DMS 273 (cell line): ENCODE data around the gene VAV1.
"Not testable (repeated sequence)": the region's sequence is repeated elsewhere in the genome, so short reads cannot be mapped to it uniquely, and the experiment has no call there.

Experiments used
- DNase-seq: peaks from one replicate; lab custom pipeline; 2025; ENCODE audit not compliant: unreplicated experiment; lab: John Stamatoyannopoulos, UW

The VAV1 gene

GRCh38 chr19:6754653-6755463 is 17.6 kb upstream of the VAV1 start:
- no peak for DNase-seq

DNA sequence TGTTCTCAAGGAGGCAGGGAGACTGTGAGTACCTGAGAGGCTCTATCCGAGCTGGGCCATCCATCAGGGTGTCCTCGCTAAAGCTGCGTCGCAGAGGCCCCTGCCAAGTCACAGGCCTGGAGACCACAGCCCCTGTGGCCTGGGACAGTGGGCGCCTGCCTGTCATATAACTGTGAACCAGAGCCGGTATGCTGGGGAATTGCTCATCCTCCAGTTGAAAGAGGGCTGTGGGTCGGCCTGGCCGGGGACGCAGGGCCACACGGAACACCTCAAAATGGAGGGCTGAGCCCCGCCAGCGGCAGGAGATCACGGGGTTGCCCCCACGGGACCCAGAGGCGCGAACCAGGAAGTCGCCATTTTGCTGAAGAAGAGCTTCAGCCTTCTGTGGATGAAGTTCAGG is 11.9 kb upstream of the VAV1 start:
- no peak for DNase-seq

DNA sequence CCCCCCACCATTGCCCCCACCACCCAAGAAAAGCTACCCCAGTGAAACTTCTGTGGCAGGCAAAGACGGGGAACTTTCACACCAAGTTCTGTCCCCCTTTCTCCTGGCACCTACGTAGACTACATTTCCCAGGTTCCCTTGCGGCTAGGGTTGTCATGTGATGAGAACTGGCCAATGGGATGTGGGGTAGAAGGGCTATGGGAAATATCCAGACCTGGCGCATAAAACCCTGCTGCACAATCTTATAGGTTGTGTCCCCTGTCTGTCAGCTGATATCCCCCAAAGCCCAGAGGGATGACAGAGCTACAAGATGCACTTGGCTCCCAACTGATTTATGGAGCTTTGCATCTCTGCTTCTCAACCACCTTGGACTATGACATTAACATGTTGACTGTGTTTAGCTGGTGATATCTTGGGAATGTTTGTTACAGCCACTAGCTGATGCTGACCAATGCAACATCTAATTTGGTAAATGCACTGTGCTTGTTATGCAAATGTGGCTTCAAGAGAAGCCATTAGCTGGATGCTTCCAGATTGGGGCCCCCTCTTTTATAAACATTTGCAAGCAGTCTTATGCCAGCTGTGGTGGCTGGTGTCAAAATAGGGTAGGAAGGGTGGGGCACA is 11.3 kb upstream of the VAV1 start:
- DNase-seq = peak; percentile 34

DNA sequence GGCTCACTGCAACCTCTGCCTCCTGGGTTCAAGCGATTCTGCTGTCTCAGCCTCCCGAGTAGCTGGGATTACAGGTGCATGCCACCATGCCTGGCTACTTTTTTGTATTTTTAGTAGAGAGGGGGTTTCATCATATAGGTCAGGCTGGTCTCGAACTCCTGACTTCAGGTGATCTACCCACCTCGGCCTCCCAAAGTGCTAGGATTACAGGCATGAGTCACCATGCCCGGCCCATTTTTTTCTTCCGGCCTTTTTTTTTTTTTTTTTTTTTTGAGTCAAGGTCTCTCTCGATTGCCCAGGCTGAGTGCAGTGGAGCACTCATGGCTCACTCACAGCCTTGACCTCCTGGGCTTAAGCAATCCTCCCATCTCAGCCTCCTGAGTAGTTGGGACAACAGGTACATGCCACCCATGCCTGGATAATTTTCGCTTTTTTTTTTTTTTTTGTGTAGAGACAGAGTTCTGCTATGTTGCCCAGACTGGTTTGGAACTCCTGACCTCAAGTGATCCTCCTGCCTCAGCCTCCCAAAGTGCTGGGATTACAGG is 10.2 kb upstream of the VAV1 start:
- not testable (repeated sequence) for DNase-seq

GRCh38 chr19:6765738-6766356 is 6.7 kb upstream of the VAV1 start:
- DNase-seq = no peak

DNA sequence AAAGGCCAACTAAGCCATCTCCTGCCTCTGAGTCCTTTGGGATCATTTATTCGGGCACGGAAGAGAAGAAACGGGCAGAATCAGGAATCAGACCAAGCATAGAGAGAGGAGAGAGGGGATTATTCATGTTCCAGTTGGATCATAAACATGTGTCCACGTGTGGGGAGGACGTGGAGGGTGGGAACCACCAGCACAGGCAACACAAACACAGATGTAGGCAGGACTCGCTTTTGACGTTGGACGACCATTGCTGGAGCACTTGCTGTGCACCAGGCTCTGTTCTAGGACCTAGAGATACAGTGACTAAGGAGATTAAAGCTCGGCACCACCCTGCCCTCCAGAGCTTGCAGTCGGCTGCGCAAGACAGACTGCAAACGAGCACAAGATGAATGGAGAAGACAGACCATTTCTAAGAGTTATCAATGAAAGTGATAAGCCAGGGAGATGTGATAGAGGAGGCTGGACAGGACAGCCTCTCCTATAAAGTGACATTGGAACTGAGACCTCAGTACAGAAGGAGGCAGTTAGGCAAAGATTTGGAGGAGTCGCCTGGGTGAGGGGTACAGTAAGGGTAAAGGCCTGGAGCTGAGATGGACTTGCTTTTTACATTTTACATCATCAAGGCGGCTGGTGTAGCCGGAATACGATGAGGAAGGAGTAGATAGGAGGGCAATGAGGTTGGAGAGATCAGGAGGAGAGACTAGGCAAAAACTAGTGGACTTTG is 6.0 kb upstream of the VAV1 start:
- no peak for DNase-seq

DNA sequence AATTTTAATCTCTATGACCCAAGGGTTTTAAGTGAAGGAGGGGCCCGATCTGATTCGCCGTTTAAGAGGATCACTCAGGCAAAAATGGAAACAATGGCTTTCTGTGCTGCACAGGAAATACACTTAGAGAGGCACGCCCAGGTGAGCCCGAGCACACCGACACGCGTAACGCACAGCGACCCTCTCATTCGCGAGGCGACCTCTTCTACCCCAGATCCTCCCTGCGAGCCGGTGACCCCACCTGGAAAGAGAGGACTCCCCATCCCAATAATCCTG is 5.5 kb upstream of the VAV1 start:
- DNase-seq = no peak

- peak; percentile 42 for DNase-seq
These were observed 4.9 kb upstream of the VAV1 start, which contains the start of gene SH2D3A for GRCh38 chr19:6767357-6768235. Gene SH2D3A, minus strand, starts transcription at chr19:6767435. Its CDS starts 3,687 bp downstream, at chr19:6763748.

- DNase-seq = no peak
These were observed 4.2 kb upstream of the VAV1 start for GRCh38 chr19:6768236-6768785.

DNA sequence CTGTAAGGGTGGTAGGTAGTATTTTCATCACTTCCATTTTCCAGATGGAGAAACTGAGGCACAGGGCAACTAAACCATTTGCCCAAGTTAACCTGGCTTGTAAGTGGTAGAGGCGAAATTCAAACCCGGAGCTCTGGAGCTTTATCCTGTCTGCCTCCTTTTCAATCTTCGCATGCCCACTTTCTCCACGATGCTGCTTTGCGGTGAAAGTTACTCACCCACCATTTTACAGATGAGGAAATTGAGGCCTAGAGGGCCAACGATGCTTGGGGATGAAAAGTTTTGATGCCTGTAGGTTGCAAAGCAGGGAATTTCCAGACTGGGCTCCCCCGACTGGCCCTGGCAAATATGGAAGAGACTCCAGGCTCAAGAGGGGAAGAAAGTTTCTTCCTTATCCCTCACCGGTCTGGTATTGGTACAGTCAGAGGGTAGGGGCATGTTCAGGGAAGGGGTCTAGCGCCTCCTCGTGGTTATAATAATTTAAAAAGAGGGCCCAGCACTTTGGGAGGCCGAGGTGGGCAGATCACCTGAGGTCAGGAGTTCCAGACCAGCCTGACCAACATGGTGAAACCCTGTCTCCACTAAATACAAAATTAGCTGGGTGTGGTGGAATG is 3.4 kb upstream of the VAV1 start:
- peak; percentile 42 for DNase-seq

GRCh38 chr19:6771648-6772027 is 870 bp upstream of the VAV1 start:
- DNase-seq = not testable (repeated sequence)

DNA sequence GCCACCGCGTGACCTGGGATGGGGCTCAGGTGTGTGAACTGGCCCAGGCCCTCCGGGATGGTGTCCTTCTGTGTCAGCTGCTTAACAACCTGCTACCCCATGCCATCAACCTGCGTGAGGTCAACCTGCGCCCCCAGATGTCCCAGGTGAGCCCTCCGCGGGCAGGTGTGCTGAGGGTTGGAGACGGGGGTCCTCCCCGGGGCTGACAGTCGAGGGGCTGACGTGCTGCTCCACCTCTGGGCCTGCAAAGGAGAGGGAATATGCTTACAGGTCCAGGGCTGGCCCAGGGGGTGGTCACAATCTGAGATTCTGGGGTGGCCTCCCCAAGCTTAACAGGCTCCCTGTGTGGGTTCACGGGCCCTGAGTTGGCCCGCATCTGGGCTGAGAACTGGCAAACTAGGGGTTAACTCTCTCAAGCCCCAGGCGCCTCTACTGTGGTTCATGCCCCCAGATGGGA is 386 bp downstream of the VAV1 start:
- DNase-seq = no peak

GRCh38 chr19:6773323-6773931 is 919 bp downstream of the VAV1 start:
- DNase-seq = no peak

DNA sequence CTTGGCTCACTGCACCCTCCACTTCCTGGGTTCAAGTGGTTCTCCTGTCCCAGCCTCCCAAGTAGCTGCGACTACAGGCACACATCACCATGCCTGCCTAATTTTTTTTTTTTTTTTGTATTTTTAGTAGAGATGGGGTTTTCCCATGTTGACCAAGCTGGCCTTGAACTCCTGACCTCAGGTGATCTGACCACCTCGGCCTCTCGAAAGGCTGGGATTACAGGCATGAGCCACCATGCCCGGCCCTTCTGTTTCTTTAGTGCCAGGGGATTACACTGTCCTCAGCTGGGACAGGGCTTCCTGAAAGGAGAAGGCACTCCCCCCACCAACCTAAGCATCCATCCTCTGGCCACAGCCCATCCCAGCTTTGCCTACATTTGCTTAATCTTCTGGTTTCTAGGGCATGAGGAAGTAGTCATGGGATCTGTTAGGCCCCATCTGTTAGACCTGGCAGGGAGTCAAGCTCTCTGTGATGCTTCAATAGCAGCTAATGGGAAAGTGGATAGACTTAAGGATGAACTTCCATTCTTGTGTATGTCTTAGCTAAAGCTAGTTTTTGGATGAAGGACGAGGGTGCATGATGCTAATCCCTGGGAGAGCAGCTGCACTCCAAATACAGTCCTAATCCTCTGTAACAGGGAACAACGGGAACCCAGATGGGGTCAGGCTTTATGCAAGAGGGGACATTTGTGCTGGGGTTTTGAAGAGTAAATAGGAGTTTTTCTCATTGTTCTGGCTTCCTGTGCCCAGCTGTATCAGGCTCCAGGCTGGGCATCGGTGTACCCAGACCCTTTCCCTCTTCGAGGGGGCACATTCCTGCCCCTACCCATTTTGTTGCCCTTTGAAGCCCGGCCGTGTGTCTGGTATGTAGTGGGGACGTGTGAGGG is 2.6 kb downstream of the VAV1 start:
- DNase-seq = peak; percentile 84

DNA sequence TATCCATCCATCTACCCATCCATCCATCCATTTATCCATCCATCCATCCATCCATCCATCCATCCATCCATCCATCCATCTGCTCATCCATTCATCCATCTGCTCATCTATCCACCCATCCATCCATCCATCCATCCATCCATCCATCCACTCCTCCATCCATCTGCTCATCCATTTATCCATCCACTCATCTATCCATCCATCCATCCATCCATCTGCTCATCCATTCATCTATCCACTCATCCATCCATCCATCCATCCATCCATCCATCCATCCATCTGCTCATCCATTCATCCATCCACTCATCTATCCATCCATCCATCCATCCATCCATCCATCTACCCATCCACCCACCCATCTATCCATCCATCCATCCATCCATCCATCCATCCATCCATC is 3.5 kb downstream of the VAV1 start:
- not testable (repeated sequence) for DNase-seq

GRCh38 chr19:6776999-6777398 is 4.5 kb downstream of the VAV1 start:
- no peak for DNase-seq

DNA sequence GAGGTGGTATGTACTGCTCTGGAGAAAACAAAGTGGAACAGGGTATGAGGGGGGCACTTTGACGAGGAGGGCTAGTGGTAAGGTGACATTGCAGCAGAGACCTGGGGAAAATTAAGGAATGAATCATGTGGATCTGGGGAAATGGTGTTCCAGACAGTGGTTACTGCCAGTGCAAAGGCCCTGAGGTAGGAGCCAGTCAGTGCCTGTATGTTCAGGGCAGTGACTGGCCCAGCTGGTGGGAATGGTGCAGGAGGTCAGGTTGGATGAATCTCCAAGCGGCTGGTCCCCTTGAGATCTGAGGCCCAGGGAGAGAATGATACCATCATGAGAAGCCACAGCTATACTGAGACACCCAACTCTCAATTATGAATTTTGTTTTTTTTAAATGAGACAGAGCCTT is 4.9 kb downstream of the VAV1 start:
- no peak for DNase-seq

DNA sequence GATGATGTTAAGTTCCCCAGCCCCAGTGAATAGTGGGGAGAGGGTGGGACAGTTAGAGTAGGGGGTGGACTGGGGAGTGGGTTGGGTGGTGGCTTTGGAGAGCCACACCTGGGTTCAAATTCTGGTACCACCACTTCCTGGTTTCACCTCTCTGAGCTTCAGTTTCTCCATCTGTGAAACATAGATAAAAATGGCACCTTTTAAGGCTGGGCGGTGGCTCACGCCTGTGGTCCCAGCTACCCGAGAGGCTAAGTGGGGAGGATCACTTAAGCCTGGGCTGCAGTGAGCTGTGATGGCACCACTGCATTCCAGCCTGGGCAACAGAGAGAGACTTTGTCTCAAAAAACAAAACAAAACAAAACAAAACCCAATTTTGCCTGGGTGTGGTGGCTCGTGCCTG is 5.9 kb downstream of the VAV1 start:
- DNase-seq = no peak
